K562 (cell line): Measurements from ENCODE around the gene HNRNPF. TPM values are rescaled to one million over a fixed set of nuclear protein-coding genes. Genes with fewer than 3 reads are reported as not detected.
A peak's percentile ranks its signal among the peaks of the same experiment; 100 is the strongest.

Experiments
- MBD2 ChIP-seq: sonication (generic); IDR thresholded peaks from 2 replicates; pipeline ENCODE4 v1.6.1; 2016; ENCODE audit warnings: low read depth, borderline replicate concordance
- polyA plus RNA-seq, 8 experiments: library from polyadenylated mRNA; depleted of rRNA in 4 of 8; stranded (reverse) in 5 of 8; unstranded in 3 of 8; fragments of >200 nt; fragmentation: Nextera tagmentation in 2 of 8; fragmentation: Illumina TruSeq in 1 of 8; extraction: Ambion mirVana in 2 of 8; extraction: Trizol in 1 of 8; gene quantifications; 2 replicates each; pipeline versions ENCODE4 v1.2.1 to v1.2.3, GENCODE V29; 2011 to 2014; ENCODE audit warnings: inconsistent platforms in 1 of 8, missing spikeins in 1 of 8
- total RNA-seq, 7 experiments: library from RNA; depleted of rRNA in 6 of 7; stranded (reverse); fragments of >200 nt in 6 of 7; fragmentation: Illumina TruSeq in 2 of 7; extraction: Trizol in 2 of 7; gene quantifications; 2 replicates each; pipeline versions ENCODE4 v1.2.1 to v1.2.3, GENCODE V29; 2011 to 2021; ENCODE audit warnings: low replicate concordance in 1 of 7
- TF ChIP-seq, protein P1 (sequence below): fragments of 200-800 bp; sonication (Bioruptor generic); IDR thresholded peaks from 2 replicates; pipeline ENCODE4 v1.6.1; 2016; ENCODE audit warnings: missing genetic modification characterization, missing compliant biosample characterization
- TF ChIP-seq, protein P2 (sequence below): fragments of 450-650 bp; IDR thresholded peaks from 2 replicates; pipeline ENCODE4 v1.6.1; 2016; ENCODE audit warnings: missing biosample characterization, missing genetic modification characterization
- TF ChIP-seq, protein P3 (sequence below), 2 experiments: fragments of 450-650 bp; conservative IDR thresholded peaks; 2 replicates each; pipeline ENCODE4 v1.6.1; 2017; ENCODE audit warnings: mild to moderate bottlenecking in 2 of 2, moderate library complexity in 2 of 2
- TF ChIP-seq, protein P4 (sequence below): fragments of 450-650 bp; IDR thresholded peaks from 2 replicates; pipeline ENCODE4 v1.6.1; 2016; ENCODE audit warnings: mild to moderate bottlenecking, moderate library complexity

HNRNPF gene
- total and polyA plus RNA-seq, 9 of the 15 experiments (the other 6 are each of a cell fraction or from before 2014, with no cell fraction given): 192 to 489 (median 416) TPM

DNA sequence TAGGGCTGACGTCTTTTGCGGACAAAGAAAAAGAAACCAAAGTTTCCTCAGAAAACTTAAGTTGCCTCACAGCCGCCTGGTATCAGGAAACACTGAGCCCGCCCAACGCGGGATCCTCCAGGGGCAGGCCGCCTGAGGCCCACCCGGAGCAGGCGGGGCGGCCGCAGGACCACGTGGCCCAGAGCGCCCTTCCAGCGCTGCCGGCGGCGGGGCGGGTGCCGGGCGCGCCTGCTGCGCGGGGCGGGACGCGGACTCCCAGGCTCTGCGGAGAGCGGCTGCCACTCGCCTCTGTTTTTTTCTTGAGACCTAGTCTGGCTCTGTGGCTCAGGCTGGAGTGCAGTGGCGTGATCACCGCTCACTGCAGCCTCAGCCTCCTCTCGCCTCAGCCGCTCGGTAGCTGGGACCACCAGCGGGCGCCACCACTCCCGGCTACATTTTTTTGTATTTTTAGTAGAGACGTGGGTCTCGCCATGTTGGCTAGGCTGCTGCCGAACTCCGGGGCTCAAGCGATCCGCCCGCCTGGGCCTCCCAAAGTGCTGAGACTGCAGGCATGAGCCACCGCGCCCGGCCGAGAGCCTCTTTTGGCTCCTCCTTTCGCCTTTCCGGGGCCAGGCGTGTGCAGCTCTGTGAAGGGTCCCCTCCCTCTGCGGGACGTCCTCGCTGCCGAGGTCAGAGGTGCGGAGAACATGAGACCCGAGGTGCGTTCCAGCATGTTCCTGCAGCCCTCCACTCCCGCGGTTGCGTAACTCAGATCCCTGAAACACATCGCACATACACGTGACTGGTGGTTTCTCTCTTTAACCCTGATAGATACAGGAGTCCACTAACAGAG is 11.6 kb upstream of the HNRNPF start (continued):
- TF ChIP-seq, protein P1, sequence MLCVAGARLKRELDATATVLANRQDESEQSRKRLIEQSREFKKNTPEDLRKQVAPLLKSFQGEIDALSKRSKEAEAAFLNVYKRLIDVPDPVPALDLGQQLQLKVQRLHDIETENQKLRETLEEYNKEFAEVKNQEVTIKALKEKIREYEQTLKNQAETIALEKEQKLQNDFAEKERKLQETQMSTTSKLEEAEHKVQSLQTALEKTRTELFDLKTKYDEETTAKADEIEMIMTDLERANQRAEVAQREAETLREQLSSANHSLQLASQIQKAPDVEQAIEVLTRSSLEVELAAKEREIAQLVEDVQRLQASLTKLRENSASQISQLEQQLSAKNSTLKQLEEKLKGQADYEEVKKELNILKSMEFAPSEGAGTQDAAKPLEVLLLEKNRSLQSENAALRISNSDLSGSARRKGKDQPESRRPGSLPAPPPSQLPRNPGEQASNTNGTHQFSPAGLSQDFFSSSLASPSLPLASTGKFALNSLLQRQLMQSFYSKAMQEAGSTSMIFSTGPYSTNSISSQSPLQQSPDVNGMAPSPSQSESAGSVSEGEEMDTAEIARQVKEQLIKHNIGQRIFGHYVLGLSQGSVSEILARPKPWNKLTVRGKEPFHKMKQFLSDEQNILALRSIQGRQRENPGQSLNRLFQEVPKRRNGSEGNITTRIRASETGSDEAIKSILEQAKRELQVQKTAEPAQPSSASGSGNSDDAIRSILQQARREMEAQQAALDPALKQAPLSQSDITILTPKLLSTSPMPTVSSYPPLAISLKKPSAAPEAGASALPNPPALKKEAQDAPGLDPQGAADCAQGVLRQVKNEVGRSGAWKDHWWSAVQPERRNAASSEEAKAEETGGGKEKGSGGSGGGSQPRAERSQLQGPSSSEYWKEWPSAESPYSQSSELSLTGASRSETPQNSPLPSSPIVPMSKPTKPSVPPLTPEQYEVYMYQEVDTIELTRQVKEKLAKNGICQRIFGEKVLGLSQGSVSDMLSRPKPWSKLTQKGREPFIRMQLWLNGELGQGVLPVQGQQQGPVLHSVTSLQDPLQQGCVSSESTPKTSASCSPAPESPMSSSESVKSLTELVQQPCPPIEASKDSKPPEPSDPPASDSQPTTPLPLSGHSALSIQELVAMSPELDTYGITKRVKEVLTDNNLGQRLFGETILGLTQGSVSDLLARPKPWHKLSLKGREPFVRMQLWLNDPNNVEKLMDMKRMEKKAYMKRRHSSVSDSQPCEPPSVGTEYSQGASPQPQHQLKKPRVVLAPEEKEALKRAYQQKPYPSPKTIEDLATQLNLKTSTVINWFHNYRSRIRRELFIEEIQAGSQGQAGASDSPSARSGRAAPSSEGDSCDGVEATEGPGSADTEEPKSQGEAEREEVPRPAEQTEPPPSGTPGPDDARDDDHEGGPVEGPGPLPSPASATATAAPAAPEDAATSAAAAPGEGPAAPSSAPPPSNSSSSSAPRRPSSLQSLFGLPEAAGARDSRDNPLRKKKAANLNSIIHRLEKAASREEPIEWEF (CRISPR knock-in tag): peak; percentile 91; the same call in 1 of the 2 replicates
- TF ChIP-seq, protein P2, sequence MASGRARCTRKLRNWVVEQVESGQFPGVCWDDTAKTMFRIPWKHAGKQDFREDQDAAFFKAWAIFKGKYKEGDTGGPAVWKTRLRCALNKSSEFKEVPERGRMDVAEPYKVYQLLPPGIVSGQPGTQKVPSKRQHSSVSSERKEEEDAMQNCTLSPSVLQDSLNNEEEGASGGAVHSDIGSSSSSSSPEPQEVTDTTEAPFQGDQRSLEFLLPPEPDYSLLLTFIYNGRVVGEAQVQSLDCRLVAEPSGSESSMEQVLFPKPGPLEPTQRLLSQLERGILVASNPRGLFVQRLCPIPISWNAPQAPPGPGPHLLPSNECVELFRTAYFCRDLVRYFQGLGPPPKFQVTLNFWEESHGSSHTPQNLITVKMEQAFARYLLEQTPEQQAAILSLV (tag): peak; percentile 80
- TF ChIP-seq, protein P3, sequence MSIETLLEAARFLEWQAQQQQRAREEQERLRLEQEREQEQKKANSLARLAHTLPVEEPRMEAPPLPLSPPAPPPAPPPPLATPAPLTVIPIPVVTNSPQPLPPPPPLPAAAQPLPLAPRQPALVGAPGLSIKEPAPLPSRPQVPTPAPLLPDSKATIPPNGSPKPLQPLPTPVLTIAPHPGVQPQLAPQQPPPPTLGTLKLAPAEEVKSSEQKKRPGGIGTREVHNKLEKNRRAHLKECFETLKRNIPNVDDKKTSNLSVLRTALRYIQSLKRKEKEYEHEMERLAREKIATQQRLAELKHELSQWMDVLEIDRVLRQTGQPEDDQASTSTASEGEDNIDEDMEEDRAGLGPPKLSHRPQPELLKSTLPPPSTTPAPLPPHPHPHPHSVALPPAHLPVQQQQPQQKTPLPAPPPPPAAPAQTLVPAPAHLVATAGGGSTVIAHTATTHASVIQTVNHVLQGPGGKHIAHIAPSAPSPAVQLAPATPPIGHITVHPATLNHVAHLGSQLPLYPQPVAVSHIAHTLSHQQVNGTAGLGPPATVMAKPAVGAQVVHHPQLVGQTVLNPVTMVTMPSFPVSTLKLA (conservative IDR thresholded peaks at IDR 0.05): peak; percentile 74 to 82
- TF ChIP-seq, protein P4, sequence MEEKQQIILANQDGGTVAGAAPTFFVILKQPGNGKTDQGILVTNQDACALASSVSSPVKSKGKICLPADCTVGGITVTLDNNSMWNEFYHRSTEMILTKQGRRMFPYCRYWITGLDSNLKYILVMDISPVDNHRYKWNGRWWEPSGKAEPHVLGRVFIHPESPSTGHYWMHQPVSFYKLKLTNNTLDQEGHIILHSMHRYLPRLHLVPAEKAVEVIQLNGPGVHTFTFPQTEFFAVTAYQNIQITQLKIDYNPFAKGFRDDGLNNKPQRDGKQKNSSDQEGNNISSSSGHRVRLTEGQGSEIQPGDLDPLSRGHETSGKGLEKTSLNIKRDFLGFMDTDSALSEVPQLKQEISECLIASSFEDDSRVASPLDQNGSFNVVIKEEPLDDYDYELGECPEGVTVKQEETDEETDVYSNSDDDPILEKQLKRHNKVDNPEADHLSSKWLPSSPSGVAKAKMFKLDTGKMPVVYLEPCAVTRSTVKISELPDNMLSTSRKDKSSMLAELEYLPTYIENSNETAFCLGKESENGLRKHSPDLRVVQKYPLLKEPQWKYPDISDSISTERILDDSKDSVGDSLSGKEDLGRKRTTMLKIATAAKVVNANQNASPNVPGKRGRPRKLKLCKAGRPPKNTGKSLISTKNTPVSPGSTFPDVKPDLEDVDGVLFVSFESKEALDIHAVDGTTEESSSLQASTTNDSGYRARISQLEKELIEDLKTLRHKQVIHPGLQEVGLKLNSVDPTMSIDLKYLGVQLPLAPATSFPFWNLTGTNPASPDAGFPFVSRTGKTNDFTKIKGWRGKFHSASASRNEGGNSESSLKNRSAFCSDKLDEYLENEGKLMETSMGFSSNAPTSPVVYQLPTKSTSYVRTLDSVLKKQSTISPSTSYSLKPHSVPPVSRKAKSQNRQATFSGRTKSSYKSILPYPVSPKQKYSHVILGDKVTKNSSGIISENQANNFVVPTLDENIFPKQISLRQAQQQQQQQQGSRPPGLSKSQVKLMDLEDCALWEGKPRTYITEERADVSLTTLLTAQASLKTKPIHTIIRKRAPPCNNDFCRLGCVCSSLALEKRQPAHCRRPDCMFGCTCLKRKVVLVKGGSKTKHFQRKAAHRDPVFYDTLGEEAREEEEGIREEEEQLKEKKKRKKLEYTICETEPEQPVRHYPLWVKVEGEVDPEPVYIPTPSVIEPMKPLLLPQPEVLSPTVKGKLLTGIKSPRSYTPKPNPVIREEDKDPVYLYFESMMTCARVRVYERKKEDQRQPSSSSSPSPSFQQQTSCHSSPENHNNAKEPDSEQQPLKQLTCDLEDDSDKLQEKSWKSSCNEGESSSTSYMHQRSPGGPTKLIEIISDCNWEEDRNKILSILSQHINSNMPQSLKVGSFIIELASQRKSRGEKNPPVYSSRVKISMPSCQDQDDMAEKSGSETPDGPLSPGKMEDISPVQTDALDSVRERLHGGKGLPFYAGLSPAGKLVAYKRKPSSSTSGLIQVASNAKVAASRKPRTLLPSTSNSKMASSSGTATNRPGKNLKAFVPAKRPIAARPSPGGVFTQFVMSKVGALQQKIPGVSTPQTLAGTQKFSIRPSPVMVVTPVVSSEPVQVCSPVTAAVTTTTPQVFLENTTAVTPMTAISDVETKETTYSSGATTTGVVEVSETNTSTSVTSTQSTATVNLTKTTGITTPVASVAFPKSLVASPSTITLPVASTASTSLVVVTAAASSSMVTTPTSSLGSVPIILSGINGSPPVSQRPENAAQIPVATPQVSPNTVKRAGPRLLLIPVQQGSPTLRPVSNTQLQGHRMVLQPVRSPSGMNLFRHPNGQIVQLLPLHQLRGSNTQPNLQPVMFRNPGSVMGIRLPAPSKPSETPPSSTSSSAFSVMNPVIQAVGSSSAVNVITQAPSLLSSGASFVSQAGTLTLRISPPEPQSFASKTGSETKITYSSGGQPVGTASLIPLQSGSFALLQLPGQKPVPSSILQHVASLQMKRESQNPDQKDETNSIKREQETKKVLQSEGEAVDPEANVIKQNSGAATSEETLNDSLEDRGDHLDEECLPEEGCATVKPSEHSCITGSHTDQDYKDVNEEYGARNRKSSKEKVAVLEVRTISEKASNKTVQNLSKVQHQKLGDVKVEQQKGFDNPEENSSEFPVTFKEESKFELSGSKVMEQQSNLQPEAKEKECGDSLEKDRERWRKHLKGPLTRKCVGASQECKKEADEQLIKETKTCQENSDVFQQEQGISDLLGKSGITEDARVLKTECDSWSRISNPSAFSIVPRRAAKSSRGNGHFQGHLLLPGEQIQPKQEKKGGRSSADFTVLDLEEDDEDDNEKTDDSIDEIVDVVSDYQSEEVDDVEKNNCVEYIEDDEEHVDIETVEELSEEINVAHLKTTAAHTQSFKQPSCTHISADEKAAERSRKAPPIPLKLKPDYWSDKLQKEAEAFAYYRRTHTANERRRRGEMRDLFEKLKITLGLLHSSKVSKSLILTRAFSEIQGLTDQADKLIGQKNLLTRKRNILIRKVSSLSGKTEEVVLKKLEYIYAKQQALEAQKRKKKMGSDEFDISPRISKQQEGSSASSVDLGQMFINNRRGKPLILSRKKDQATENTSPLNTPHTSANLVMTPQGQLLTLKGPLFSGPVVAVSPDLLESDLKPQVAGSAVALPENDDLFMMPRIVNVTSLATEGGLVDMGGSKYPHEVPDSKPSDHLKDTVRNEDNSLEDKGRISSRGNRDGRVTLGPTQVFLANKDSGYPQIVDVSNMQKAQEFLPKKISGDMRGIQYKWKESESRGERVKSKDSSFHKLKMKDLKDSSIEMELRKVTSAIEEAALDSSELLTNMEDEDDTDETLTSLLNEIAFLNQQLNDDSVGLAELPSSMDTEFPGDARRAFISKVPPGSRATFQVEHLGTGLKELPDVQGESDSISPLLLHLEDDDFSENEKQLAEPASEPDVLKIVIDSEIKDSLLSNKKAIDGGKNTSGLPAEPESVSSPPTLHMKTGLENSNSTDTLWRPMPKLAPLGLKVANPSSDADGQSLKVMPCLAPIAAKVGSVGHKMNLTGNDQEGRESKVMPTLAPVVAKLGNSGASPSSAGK: peak; percentile 87
- peak; percentile 8; the same call in 1 of the 2 replicates for TF ChIP-seq MBD2
